PC-3 (cell line): ENCODE results near the gene DSCAM.

Source experiments
- EZH2phosphoT487 ChIP-seq: fragments of 300-600 bp; sonication (generic); IDR thresholded peaks from 2 replicates; pipeline ENCODE4 v1.6.1; 2018; ENCODE audit warnings: mild to moderate bottlenecking, antibody characterized with exemption, low read length, borderline replicate concordance
- TF ChIP-seq, protein P1 (sequence below): fragments of 300-600 bp; sonication (generic); conservative IDR thresholded peaks from 2 replicates; pipeline ENCODE4 v1.5.1; 2017; ENCODE audit warnings: antibody characterized with exemption, low read depth, mild to moderate bottlenecking, low read length

DNA sequence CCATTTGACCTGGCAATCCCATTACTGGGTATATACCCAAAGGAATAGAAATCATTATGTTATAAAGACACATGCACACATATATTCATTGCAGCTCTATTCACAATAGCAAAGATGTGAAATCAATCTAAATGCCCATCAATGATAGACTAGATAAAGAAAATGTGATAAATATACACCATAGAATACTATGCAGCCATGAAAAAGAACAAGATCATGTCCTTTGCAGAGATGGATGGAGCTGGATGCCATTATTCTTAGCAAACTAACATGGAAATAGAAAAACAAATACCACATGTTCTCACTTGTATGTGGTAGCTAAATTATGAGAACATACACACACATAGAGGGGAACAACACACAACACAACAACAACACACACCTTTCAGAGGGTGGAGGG lies 731.2 kb downstream of the DSCAM start:
- TF ChIP-seq, protein P1, sequence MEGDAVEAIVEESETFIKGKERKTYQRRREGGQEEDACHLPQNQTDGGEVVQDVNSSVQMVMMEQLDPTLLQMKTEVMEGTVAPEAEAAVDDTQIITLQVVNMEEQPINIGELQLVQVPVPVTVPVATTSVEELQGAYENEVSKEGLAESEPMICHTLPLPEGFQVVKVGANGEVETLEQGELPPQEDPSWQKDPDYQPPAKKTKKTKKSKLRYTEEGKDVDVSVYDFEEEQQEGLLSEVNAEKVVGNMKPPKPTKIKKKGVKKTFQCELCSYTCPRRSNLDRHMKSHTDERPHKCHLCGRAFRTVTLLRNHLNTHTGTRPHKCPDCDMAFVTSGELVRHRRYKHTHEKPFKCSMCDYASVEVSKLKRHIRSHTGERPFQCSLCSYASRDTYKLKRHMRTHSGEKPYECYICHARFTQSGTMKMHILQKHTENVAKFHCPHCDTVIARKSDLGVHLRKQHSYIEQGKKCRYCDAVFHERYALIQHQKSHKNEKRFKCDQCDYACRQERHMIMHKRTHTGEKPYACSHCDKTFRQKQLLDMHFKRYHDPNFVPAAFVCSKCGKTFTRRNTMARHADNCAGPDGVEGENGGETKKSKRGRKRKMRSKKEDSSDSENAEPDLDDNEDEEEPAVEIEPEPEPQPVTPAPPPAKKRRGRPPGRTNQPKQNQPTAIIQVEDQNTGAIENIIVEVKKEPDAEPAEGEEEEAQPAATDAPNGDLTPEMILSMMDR, result no peak
- TF ChIP-seq EZH2phosphoT487, result no peak
